Measurements from ENCODE around the gene ZNF30.
"Not testable (repeated sequence)": the region's sequence is repeated elsewhere in the genome, so short reads cannot be mapped to it uniquely, and the experiment has no call there.

ZNF30 gene

GRCh38 chr19:34990578-34991192 is 64.0 kb downstream of the ZNF30 start:
- DNase-seq = no peak

DNA sequence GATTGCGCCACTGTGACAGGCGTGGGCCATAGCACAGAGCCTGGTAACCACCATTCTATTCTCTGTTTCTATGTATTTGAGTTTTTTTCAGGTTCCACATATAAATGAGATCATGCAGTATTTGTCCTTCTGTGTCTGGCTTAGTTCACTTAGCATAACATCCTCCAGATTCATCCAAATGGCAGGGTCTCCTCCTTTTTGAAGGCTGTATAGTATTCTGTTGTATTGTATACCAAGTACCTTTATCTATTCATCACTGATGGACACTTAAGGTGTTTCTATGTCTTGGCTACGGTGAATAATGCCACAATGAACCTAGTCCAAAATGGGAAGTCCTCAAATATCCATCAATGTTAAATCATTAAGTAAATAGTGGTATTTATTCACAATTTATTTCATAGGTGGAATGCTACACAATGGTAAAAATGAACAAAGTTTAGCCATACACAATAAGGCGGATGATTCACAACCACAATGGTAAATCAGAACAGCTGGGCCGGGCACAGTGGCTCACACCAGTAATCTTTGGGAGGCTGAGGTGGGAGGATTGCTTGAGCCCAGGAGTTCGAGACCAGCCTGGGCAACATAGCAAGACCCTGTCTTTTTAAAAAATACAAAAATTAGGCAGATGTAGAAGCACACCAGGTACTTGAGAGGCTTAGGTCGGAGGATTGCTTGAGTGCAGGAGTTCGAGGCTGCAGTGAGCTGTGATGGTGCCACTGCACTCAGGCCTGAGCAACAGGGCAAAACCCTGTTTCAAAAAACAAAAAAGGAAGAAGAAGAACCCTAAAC is 65.0 kb downstream of the ZNF30 start:
- DNase-seq = no peak

GRCh38 chr19:34992582-34992981 is 65.9 kb downstream of the ZNF30 start:
- DNase-seq = not testable (repeated sequence)

DNA sequence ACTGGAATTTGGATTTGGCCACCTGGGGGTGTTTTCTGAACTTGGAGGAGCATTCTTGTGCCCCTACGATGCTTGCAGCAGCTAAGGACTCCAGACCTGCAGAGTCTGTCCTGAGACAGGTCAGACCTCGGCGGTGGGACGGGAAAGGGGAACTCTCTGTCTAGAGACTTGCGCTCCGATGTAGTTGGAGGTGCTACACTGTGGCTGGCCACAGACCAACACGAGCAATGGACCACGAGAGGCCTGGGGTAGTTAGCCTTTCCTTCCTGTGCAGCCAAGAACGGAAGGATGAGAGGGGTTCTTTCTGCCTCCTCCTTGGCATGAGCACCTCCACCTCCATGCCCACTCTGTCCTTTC is 67.6 kb downstream of the ZNF30 start:
- no peak for DNase-seq
